Activated B cell treated with CpG ODN at 0.5 μM for 24 hours (primary cell): Measurements from ENCODE around the gene DDIT4. TPM values are rescaled to one million over a fixed set of nuclear protein-coding genes. Genes with fewer than 3 reads are reported as not detected.
A peak's percentile ranks its signal among the peaks of the same experiment; 100 is the strongest.

Experiments
- ATAC-seq: fragments of 200-7000 bp; cut with Tn5 transposase; one replicate; pipeline ENCODE4 v1.10.0; 2021; ENCODE audit warnings: low read depth, mild to moderate bottlenecking, moderate library complexity
- CTCF ChIA-PET: fragments of 350-600 bp; sonication (Branson Sonifier 250); formaldehyde crosslinking; loops from one replicate; lab custom pipeline; 2021; ENCODE audit warnings: antibody characterized with exemption; lab: Charles Lee
- POLR2A ChIA-PET: fragments of 350-600 bp; sonication (Branson Sonifier 250); formaldehyde crosslinking; loops from one replicate; lab custom pipeline; 2021; ENCODE audit warnings: antibody characterized with exemption; lab: Charles Lee
- DNase-seq: peaks from one replicate; pipeline ENCODE4 v3.0.0; 2022
- H3K27ac Mint-ChIP-seq: one replicate; pipeline ENCODE4 v1.8.0; 2020; ENCODE audit warnings: mixed read lengths
- H3K27me3 Mint-ChIP-seq: one replicate; pipeline ENCODE4 v1.8.0; 2021; ENCODE audit warnings: mixed read lengths
- H3K36me3 Mint-ChIP-seq: one replicate; pipeline ENCODE4 v1.8.0; 2021; ENCODE audit warnings: low read depth, mixed read lengths
- H3K4me1 Mint-ChIP-seq: one replicate; pipeline ENCODE4 v1.8.0; 2021; ENCODE audit warnings: mixed read lengths
- H3K4me3 Mint-ChIP-seq: one replicate; pipeline ENCODE4 v1.8.0; 2020; ENCODE audit warnings: mild to moderate bottlenecking, mixed read lengths
- H3K9me3 Mint-ChIP-seq: one replicate; pipeline ENCODE4 v1.8.0; 2020; ENCODE audit warnings: mixed read lengths
- intact Hi-C: fragments of 100-400 bp; cut with micrococcal nuclease; formaldehyde crosslinking; loops from one replicate; pipeline ENCODE4 v1.15.1; 2024
- total RNA-seq: library from RNA; stranded (reverse); gene quantifications from 2 replicates; pipeline ENCODE4 v1.2.3, GENCODE V29; 2022
- TF ChIP-seq, protein P1 (sequence below): fragments of 200-600 bp; IDR thresholded peaks from one replicate; pipeline ENCODE4 v1.8.0; 2022; ENCODE audit warnings: antibody characterized with exemption, mild to moderate bottlenecking

Gene DDIT4
- total RNA-seq, 1 donor from 2014 or later: 175 TPM

- ATAC-seq: no peak
- H3K4me3 Mint-ChIP-seq: no peak overlapping the region
- CTCF ChIA-PET: interaction anchor here (1.0 kb wide), 2 partner anchors 75 to 79 kb away, joined by 3 to 4 read pairs; no protein-coding TSS in a partner anchor
Measured at GRCh38 chr10:72253578-72253977, 20.1 kb upstream of the DDIT4 start.

GRCh38 chr10:72254813-72255568, 18.7 kb upstream of the DDIT4 start:
- intact Hi-C loops: no loop called here
- ATAC-seq: no peak

More at GRCh38 chr10:72253578-72253977, 20.1 kb upstream of the DDIT4 start:
- POLR2A ChIA-PET: interaction anchor here (0.6 to 14.1 kb wide), 10 partner anchors 8 to 1751 kb away, joined by 3 to 380 read pairs (median 5); partner anchors contain the start of gene DDIT4
- intact Hi-C loops: no loop called here
- peak overlapping the region; percentile 68 for H3K27ac Mint-ChIP-seq
- H3K9me3 Mint-ChIP-seq: no peaks in the 10 kb centered on the region
- DNase-seq: no peak
- no peaks in the 10 kb centered on the region for H3K36me3 Mint-ChIP-seq
- TF ChIP-seq, protein P1, sequence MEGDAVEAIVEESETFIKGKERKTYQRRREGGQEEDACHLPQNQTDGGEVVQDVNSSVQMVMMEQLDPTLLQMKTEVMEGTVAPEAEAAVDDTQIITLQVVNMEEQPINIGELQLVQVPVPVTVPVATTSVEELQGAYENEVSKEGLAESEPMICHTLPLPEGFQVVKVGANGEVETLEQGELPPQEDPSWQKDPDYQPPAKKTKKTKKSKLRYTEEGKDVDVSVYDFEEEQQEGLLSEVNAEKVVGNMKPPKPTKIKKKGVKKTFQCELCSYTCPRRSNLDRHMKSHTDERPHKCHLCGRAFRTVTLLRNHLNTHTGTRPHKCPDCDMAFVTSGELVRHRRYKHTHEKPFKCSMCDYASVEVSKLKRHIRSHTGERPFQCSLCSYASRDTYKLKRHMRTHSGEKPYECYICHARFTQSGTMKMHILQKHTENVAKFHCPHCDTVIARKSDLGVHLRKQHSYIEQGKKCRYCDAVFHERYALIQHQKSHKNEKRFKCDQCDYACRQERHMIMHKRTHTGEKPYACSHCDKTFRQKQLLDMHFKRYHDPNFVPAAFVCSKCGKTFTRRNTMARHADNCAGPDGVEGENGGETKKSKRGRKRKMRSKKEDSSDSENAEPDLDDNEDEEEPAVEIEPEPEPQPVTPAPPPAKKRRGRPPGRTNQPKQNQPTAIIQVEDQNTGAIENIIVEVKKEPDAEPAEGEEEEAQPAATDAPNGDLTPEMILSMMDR: no peak
- H3K4me1 Mint-ChIP-seq: peaks cover 75% of the 10 kb centered on the region
- H3K27me3 Mint-ChIP-seq: no peaks in the 10 kb centered on the region

GRCh38 chr10:72255977-72256729, 17.6 kb upstream of the DDIT4 start:
- ATAC-seq: no peak
- Mint-ChIP-seq H3K9me3 (no peaks in the 10 kb centered on the region), H3K27me3 (no peaks in the 10 kb centered on the region), H3K4me3 (no peak overlapping the region), H3K4me1 (peaks cover 79% of the 10 kb centered on the region), H3K27ac (peak overlapping the region; percentile 54), H3K36me3 (peaks cover 2% of the 10 kb centered on the region)
- DNase-seq: no peak
- POLR2A ChIA-PET: interaction anchor here (0.6 to 14.1 kb wide), 14 partner anchors 8 to 79 kb away, joined by 3 to 380 read pairs (median 10); partner anchors contain the start of genes ANAPC16, ASCC1 and DDIT4
- CTCF ChIA-PET: interaction anchor here (1.6 kb wide), 1 partner anchor 81 kb away, joined by 3 read pairs; no protein-coding TSS in a partner anchor
- TF ChIP-seq, protein P1: no peak
- intact Hi-C loops: no loop called here

More at GRCh38 chr10:72254813-72255568, 18.7 kb upstream of the DDIT4 start:
- Mint-ChIP-seq H3K4me3 (no peak overlapping the region), H3K36me3 (no peaks in the 10 kb centered on the region), H3K4me1 (peaks cover 76% of the 10 kb centered on the region), H3K9me3 (no peaks in the 10 kb centered on the region), H3K27me3 (no peaks in the 10 kb centered on the region), H3K27ac (peak overlapping the region; percentile 83)
- TF ChIP-seq, protein P1: no peak
- POLR2A ChIA-PET: interaction anchor here (0.6 to 14.1 kb wide), 21 partner anchors 9 to 80 kb away, joined by 3 to 380 read pairs (median 5); partner anchors contain the start of genes ASCC1 and DDIT4
- no peak for DNase-seq
- CTCF ChIA-PET: interaction anchor here (1.0 to 1.6 kb wide), 2 partner anchors 77 to 82 kb away, joined by 3 to 4 read pairs; no protein-coding TSS in a partner anchor

- no peaks in the 10 kb centered on the region for H3K27me3 Mint-ChIP-seq
- ChIA-PET POLR2A (interaction anchor here (0.7 to 14.1 kb wide), 9 partner anchors 9 to 572 kb away, joined by 3 to 380 read pairs (median 5); partner anchors contain the start of genes ANAPC16, ASCC1 and DDIT4), CTCF (no interaction called here)
- peaks cover 3% of the 10 kb centered on the region for H3K36me3 Mint-ChIP-seq
- TF ChIP-seq, protein P1: no peak
- peak overlapping the region; percentile 59 for H3K4me3 Mint-ChIP-seq
- no peak for DNase-seq
- intact Hi-C loops: no loop called here
- peak; percentile 23 for ATAC-seq
- peak overlapping the region; percentile 82 for H3K27ac Mint-ChIP-seq
- H3K4me1 Mint-ChIP-seq: peaks cover 78% of the 10 kb centered on the region
- H3K9me3 Mint-ChIP-seq: no peaks in the 10 kb centered on the region
Measured at GRCh38 chr10:72257051-72257892, 16.5 kb upstream of the DDIT4 start.
